Body of pancreas (tissue), 4 donors: Measurements from ENCODE around the gene SRPK2. TPM values are rescaled to one million over a fixed set of nuclear protein-coding genes. Genes with fewer than 3 reads are reported as not detected.

Source experiments
- ATAC-seq: fragments of 150-250 bp; one replicate; pipeline ENCODE4 v1.9.1; 2016
- DNase-seq, 4 donors: peaks; one replicate each; pipeline ENCODE4 v3.0.0-alpha.2; 2019
- H3K27ac ChIP-seq, 4 donors: fragments of 200-600 bp; sonication (generic); 1 replicate in 3 of 4; 2 replicates in 1 of 4; pipeline versions ENCODE4 v1.5.1 to v1.6.1; 2016 to 2019; ENCODE audit warnings: mild to moderate bottlenecking in 1 of 4, mixed read lengths in 1 of 4, moderate library complexity in 1 of 4
- H3K27me3 ChIP-seq, 2 donors: fragments of 200-600 bp; sonication (generic); one replicate each; pipeline ENCODE4 v1.6.0; 2016; ENCODE audit warnings: mild to moderate bottlenecking in 1 of 2
- H3K36me3 ChIP-seq, 2 donors: fragments of 200-600 bp; sonication (generic); replicated peaks in 1 of 2; 2 replicates each; pipeline ENCODE4 v1.5.1; 2016; ENCODE audit warnings: low read depth in 2 of 2; ENCODE audit not compliant: insufficient read depth in 1 of 2
- H3K4me1 ChIP-seq: fragments of 200-600 bp; sonication (generic); one replicate; pipeline ENCODE4 v1.6.0; 2016
- H3K4me3 ChIP-seq, 2 donors: fragments of 200-600 bp; sonication (generic); 1 replicate in 1 of 2; 2 replicates in 1 of 2; pipeline ENCODE4 v1.5.1; 2016 to 2019
- H3K9me3 ChIP-seq, 3 donors: fragments of 200-600 bp; sonication (generic); 1 replicate in 2 of 3; 2 replicates in 1 of 3; pipeline ENCODE4 v1.5.1; 2016
- CTCF ChIP-seq, 7 experiments: fragments of 450-650 bp in 4 of 7; fragments of 200-600 bp in 3 of 7; sonication (generic) in 3 of 7; IDR thresholded peaks; one replicate each; pipeline ENCODE4 v1.5.1; 2016 to 2019; ENCODE audit warnings: antibody characterized with exemption in 7 of 7
- POLR2A ChIP-seq, 3 donors: fragments of 450-650 bp; IDR thresholded peaks; one replicate each; pipeline ENCODE4 v1.6.1; 2016; ENCODE audit warnings: antibody characterized with exemption in 3 of 3, mild to moderate bottlenecking in 2 of 3
- WGBS, 2 donors: methylation state at CpG; one replicate each; pipeline ENCODE4 v1.1.5; 2017; 5-methylcytosine and 5-hydroxymethylcytosine counted together
- intact Hi-C: fragments of 100-400 bp; cut with DNase I; formaldehyde crosslinking; loops from one replicate; pipeline ENCODE4 v1.15.1; 2023
- total RNA-seq, 2 donors: library from RNA; depleted of rRNA; stranded (reverse); fragments of >200 nt; gene quantifications; one replicate each; pipeline ENCODE4 v1.1.0, GENCODE V29; 2016

SRPK2 gene
- total RNA-seq, 2 donors from 2014 or later = 23.4 to 31.1 TPM

GRCh38 chr7:105131890-105132289, 256.8 kb downstream of the SRPK2 start:
- DNase-seq = no peak
- no peak for ATAC-seq
- H3K4me1 ChIP-seq = no peaks in the 10 kb centered on the region
- TF ChIP-seq CTCF (IDR thresholded peaks at IDR 0.05) (no peak), POLR2A (IDR thresholded peaks at IDR 0.05) (no peak)
- no peaks in the 10 kb centered on the region for H3K36me3 ChIP-seq
- intact Hi-C loops = no loop called here
- no peak overlapping the region for H3K27ac ChIP-seq
- WGBS, 2 donors = 77 to 83% methylated on average over 7 of the region's 7 CpGs
- no peak overlapping the region for H3K4me3 ChIP-seq
- H3K9me3 ChIP-seq = no peaks in the 10 kb centered on the region
- H3K27me3 ChIP-seq = no peaks in the 10 kb centered on the region

- no peak for ATAC-seq
- intact Hi-C loops = no loop called here
- no peaks in the 10 kb centered on the region for H3K9me3 ChIP-seq
- H3K4me3 ChIP-seq = no peak overlapping the region
- WGBS, 2 donors = 88 to 89% methylated on average over 12 of the region's 12 CpGs
- H3K36me3 ChIP-seq = no peaks in the 10 kb centered on the region
- no peaks in the 10 kb centered on the region for H3K27me3 ChIP-seq
- DNase-seq = no peak
- no peaks in the 10 kb centered on the region for H3K4me1 ChIP-seq
- TF ChIP-seq POLR2A (IDR thresholded peaks at IDR 0.05) (no peak), CTCF (IDR thresholded peaks at IDR 0.05) (no peak)
- no peak overlapping the region for H3K27ac ChIP-seq
Observed at GRCh38 chr7:105131033-105131656, 257.6 kb downstream of the SRPK2 start.

- 86 to 87% methylated on average over 2 of the region's 2 CpGs for WGBS, 2 donors
- Histone ChIP-seq H3K27ac (no peak overlapping the region), H3K4me1 (no peaks in the 10 kb centered on the region), H3K27me3 (no peaks in the 10 kb centered on the region), H3K36me3 (no peaks in the 10 kb centered on the region), H3K4me3 (no peak overlapping the region), H3K9me3 (no peaks in the 10 kb centered on the region)
- ATAC-seq (no peak), DNase-seq (no peak)
- TF ChIP-seq CTCF (IDR thresholded peaks at IDR 0.05) (no peak), POLR2A (IDR thresholded peaks at IDR 0.05) (no peak)
- intact Hi-C loops = no loop called here
Observed at GRCh38 chr7:105130580-105130979, 258.1 kb downstream of the SRPK2 start.

GRCh38 chr7:105130048-105130447, 258.7 kb downstream of the SRPK2 start:
- no peak for ATAC-seq
- TF ChIP-seq CTCF (IDR thresholded peaks at IDR 0.05) (no peak), POLR2A (IDR thresholded peaks at IDR 0.05) (no peak)
- intact Hi-C loops = no loop called here
- H3K4me1 ChIP-seq = no peaks in the 10 kb centered on the region
- no peaks in the 10 kb centered on the region for H3K36me3 ChIP-seq
- no peaks in the 10 kb centered on the region for H3K9me3 ChIP-seq
- DNase-seq = no peak
- H3K4me3 ChIP-seq = no peak overlapping the region
- no peak overlapping the region for H3K27ac ChIP-seq
- WGBS, 2 donors = 88 to 91% methylated on average over 5 of the region's 5 CpGs
- no peaks in the 10 kb centered on the region for H3K27me3 ChIP-seq

- no peak for DNase-seq
- WGBS, 2 donors = 73 to 85% methylated on average over 8 of the region's 8 CpGs
- intact Hi-C loops = no loop called here
- no peak for ATAC-seq
- no peaks in the 10 kb centered on the region for H3K27me3 ChIP-seq
- no peak overlapping the region for H3K27ac ChIP-seq
- no peaks in the 10 kb centered on the region for H3K36me3 ChIP-seq
- no peaks in the 10 kb centered on the region for H3K9me3 ChIP-seq
- TF ChIP-seq POLR2A (IDR thresholded peaks at IDR 0.05) (no peak), CTCF (IDR thresholded peaks at IDR 0.05) (no peak)
- no peak overlapping the region for H3K4me3 ChIP-seq
- H3K4me1 ChIP-seq = no peaks in the 10 kb centered on the region
Observed at GRCh38 chr7:105127179-105127578, 261.5 kb downstream of the SRPK2 start.
